Spleen (tissue), 11 donors: ENCODE data around the gene SLC25A47. TPM values are rescaled to one million over a fixed set of nuclear protein-coding genes. Genes with fewer than 3 reads are reported as not detected.

Source experiments
- DNase-seq: peaks from one replicate; pipeline ENCODE4 v3.0.0-alpha.2; 2020
- H3K27ac ChIP-seq, 8 donors: fragments of 200-600 bp; sonication (generic) in 7 of 8; 1 replicate in 4 of 8; 2 replicates in 4 of 8; pipeline versions ENCODE4 v1.5.0 to v1.8.0; 2016 to 2021; ENCODE audit warnings: inconsistent platforms in 4 of 8, mild to moderate bottlenecking in 4 of 8, moderate library complexity in 1 of 8
- H3K27me3 ChIP-seq, 7 donors: fragments of 200-600 bp; sonication (generic) in 6 of 7; replicated peaks in 1 of 7; 1 replicate in 4 of 7; 2 replicates in 3 of 7; pipeline versions ENCODE4 v1.5.0 to v1.8.0; 2016 to 2021; ENCODE audit warnings: inconsistent platforms in 3 of 7, mild to moderate bottlenecking in 1 of 7
- H3K36me3 ChIP-seq, 6 donors: fragments of 200-600 bp; sonication (generic) in 5 of 6; 1 replicate in 4 of 6; 2 replicates in 2 of 6; pipeline versions ENCODE4 v1.5.0 to v1.8.0; 2016 to 2021; ENCODE audit warnings: inconsistent platforms in 2 of 6
- H3K4me1 ChIP-seq, 6 donors: fragments of 200-600 bp; sonication (generic) in 5 of 6; 1 replicate in 3 of 6; 2 replicates in 3 of 6; pipeline versions ENCODE4 v1.5.0 to v1.8.0; 2016 to 2021; ENCODE audit warnings: inconsistent platforms in 3 of 6
- H3K4me3 ChIP-seq, 8 donors: fragments of 200-600 bp; sonication (generic) in 7 of 8; 1 replicate in 4 of 8; 2 replicates in 4 of 8; pipeline versions ENCODE4 v1.5.0 to v1.8.0; 2016 to 2021; ENCODE audit warnings: inconsistent platforms in 4 of 8, mild to moderate bottlenecking in 4 of 8, moderate library complexity in 2 of 8
- H3K9me3 ChIP-seq, 8 donors: fragments of 200-600 bp; sonication (generic) in 7 of 8; 1 replicate in 4 of 8; 2 replicates in 4 of 8; pipeline versions ENCODE4 v1.5.0 to v1.8.0; 2016 to 2021; ENCODE audit warnings: inconsistent platforms in 4 of 8
- CTCF ChIP-seq, 11 experiments: fragments of 200-600 bp in 7 of 11; fragments of 450-650 bp in 4 of 11; sonication (generic) in 4 of 11; IDR thresholded peaks in 8 of 11; conservative IDR thresholded peaks in 3 of 11; 1 replicate in 7 of 11; 2 replicates in 4 of 11; pipeline versions ENCODE4 v1.4.0 to v1.8.0; 2016 to 2021; ENCODE audit warnings: antibody characterized with exemption in 11 of 11, inconsistent platforms in 4 of 11, mild to moderate bottlenecking in 1 of 11
- POLR2A ChIP-seq, 3 donors: fragments of 450-650 bp; IDR thresholded peaks; one replicate each; pipeline ENCODE4 v1.5.1; 2017; ENCODE audit warnings: antibody characterized with exemption in 3 of 3, mild to moderate bottlenecking in 1 of 3
- POLR2AphosphoS5 ChIP-seq, 3 donors: sonication (generic); formaldehyde crosslinking; IDR thresholded peaks; one replicate each; pipeline ENCODE4 v1.5.1; 2017; ENCODE audit warnings: antibody characterized with exemption in 3 of 3
- WGBS, 5 donors: extraction: QIAGEN DNeasy Blood & Tissue Kit in 3 of 5; methylation state at CpG; one replicate each; pipeline versions ENCODE4 v1.1.5 to v1.1.7; 2013 to 2018; 5-methylcytosine and 5-hydroxymethylcytosine counted together
- intact Hi-C: fragments of 100-400 bp; cut with DNase I; formaldehyde crosslinking; loops from one replicate; pipeline ENCODE4 v1.15.0; 2023; ENCODE audit warnings: low total_unique reads
- polyA plus RNA-seq, 3 donors: library from polyadenylated mRNA; stranded (reverse); fragments of 200-250 nt; gene quantifications; one replicate each; pipeline ENCODE4 v1.2.1, GENCODE V29; 2013
- total RNA-seq, 7 donors: library from RNA; depleted of rRNA in 3 of 7; stranded (reverse); fragments of >200 nt in 3 of 7; fragmentation: NEBNext Ultra II Directional in 4 of 7; extraction: Animal tissue kit (Norgen Biotek cat#: 25700) in 4 of 7; gene quantifications; one replicate each; pipeline versions ENCODE4 v1.1.0 to v1.2.1, GENCODE V29; 2016 to 2021
- donor health status: healthy with polysubstance abuse.
- donor health status: DM: no; HTN: no; CAD: no; lungs with moderate emphysema.
- donor health status: DM: no; HTN: no; CAD: no.
- donor health status: Bipolar disorder and iron deficiency.
- donor health status: healthy.
- donor health status: DM: no; HTN: no; CAD: no.
- donor health status: DM: yes; HTN: yes; CAD: no.

Gene SLC25A47
- total and polyA plus RNA-seq, 10 donors = 0.03 to 0.11 TPM; not detected in 8

DNA sequence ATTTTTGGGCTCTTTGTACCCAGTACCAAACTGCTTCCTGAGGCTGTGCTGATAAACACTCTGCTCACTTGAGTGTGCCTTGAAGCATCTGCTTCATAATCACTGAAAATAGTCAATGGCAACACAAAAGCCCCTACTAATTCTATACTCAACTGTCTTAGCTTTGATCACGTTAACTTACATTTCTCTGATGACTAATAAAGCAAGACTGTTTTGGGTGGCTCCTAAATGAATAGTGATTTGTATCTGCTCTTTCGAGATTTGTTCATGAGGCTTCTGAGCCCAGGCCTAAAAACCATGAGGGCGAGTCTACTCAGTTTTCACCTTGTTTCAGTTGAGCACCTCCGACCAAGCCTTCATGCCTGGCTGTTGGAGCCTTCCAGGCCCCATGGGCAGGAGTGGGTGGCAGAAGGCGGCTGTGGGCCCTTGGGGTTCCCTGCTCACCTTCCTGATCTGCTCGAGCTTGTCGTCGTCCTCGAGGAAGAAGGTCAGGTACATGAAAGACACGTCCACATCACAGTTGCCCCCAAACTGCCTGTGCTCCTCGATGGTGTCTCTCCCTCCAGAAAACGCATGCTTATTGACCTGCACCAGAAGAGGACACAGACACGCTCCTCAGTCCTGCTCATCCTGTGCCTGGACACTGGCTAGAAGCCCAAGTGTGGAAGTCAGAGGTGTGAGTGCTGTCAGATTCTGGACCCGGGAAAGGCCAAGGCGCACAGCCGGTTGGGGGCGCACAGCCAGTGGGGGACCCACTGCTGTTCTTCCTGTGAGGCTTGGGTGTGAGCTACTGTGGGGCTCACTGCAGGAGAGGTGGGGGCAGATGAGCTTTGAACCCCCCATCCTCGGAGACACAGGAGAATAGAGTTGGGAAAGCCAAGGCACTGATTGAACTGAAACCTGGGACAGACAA, 13.7 kb downstream of the SLC25A47 start:
- Histone ChIP-seq H3K4me3 (no peak overlapping the region), H3K4me1 (peaks cover 7 to 23% (median 18%) of the 10 kb centered on the region in 6 donors), H3K9me3 (no peaks in the 10 kb centered on the region), H3K27ac (no peak overlapping the region), H3K27me3 (no peaks in the 10 kb centered on the region), H3K36me3 (peaks cover 0 to 100% (median 67%) of the 10 kb centered on the region in 6 donors)
- peak; percentile 44 for DNase-seq
- intact Hi-C loops = no loop called here
- 80 to 90% (median 85%) methylated on average over 17 to 18 of the region's 18 CpGs for WGBS, 5 donors
- TF ChIP-seq POLR2A (IDR thresholded peaks at IDR 0.05) (no peak), POLR2AphosphoS5 (IDR thresholded peaks at IDR 0.05) (no peak), CTCF (IDR thresholded peaks at IDR 0.05 in 8 of 11, conservative IDR thresholded peaks at IDR 0.05 in 3 of 11) (no peak)

- WGBS, 5 donors = 73 to 87% (median 79%) methylated on average over 6 of the region's 6 CpGs
- TF ChIP-seq POLR2AphosphoS5 (IDR thresholded peaks at IDR 0.05) (no peak), CTCF (IDR thresholded peaks at IDR 0.05 in 8 of 11, conservative IDR thresholded peaks at IDR 0.05 in 3 of 11) (no peak), POLR2A (IDR thresholded peaks at IDR 0.05) (no peak)
- Histone ChIP-seq H3K4me1 (peaks cover 10 to 39% (median 27%) of the 10 kb centered on the region in 6 donors), H3K36me3 (peaks cover 0 to 100% (median 60%) of the 10 kb centered on the region in 6 donors), H3K4me3 (no peak overlapping the region), H3K9me3 (no peaks in the 10 kb centered on the region), H3K27ac (peak overlapping the region in 5 of 8 donors; percentile 70 to 85 (median 80)), H3K27me3 (no peaks in the 10 kb centered on the region)
- intact Hi-C loops = no loop called here
- peak; percentile 21 for DNase-seq
These were observed 16.8 kb downstream of the SLC25A47 start for GRCh38 chr14:100339766-100340422.

- H3K27ac ChIP-seq = peak overlapping the region in 7 of 8 donors; percentile 70 to 85 (median 80)
- H3K9me3 ChIP-seq = no peaks in the 10 kb centered on the region
- H3K36me3 ChIP-seq = peaks cover 0 to 96% (median 56%) of the 10 kb centered on the region in 6 donors
- H3K4me3 ChIP-seq = no peak overlapping the region
- WGBS, 5 donors = 76 to 88% (median 78%) methylated on average over 6 of the region's 6 CpGs
- no peaks in the 10 kb centered on the region for H3K27me3 ChIP-seq
- TF ChIP-seq POLR2A (IDR thresholded peaks at IDR 0.05) (no peak), POLR2AphosphoS5 (IDR thresholded peaks at IDR 0.05) (no peak), CTCF (IDR thresholded peaks at IDR 0.05 in 8 of 11, conservative IDR thresholded peaks at IDR 0.05 in 3 of 11) (no peak)
- intact Hi-C loops = no loop called here
- DNase-seq = peak; percentile 29
- peaks cover 10 to 39% (median 27%) of the 10 kb centered on the region in 6 donors for H3K4me1 ChIP-seq
These were observed 17.3 kb downstream of the SLC25A47 start for GRCh38 chr14:100340423-100340813.
